Natural killer cell (primary cell): ENCODE data around the gene C1QTNF12. TPM values are rescaled to one million over a fixed set of nuclear protein-coding genes. Genes with fewer than 3 reads are reported as not detected.

Experiments used
- ATAC-seq, 3 donors: fragments of 150-1000 bp in 2 of 3; fragments of 200-7000 bp in 1 of 3; cut with Tn5 transposase; 1 replicate in 1 of 3; 2 replicates in 2 of 3; pipeline ENCODE4 v1.10.0; 2021; ENCODE audit warnings: mild to moderate bottlenecking in 2 of 3, moderate library complexity in 2 of 3
- DNase-seq, 2 donors: peaks; one replicate each; pipeline versions ENCODE4 v3.0.0 to v3.0.0-alpha.2; 2013 to 2021; ENCODE audit warnings: mixed read lengths in 1 of 2
- H3K27ac ChIP-seq: one replicate; pipeline ENCODE4 v1.5.1; 2013; ENCODE audit warnings: mild to moderate bottlenecking, low read length
- H3K27me3 ChIP-seq: one replicate; pipeline ENCODE4 v1.6.1; 2013; ENCODE audit warnings: low read length; ENCODE audit not compliant: control insufficient read depth, insufficient read depth
- H3K36me3 ChIP-seq: one replicate; pipeline ENCODE4 v1.6.1; 2013; ENCODE audit warnings: low read length; ENCODE audit not compliant: control insufficient read depth, insufficient read depth
- H3K4me1 ChIP-seq: one replicate; pipeline ENCODE4 v1.6.1; 2013; ENCODE audit warnings: low read length; ENCODE audit not compliant: control insufficient read depth, insufficient read depth
- H3K4me3 ChIP-seq: one replicate; pipeline ENCODE4 v1.5.1; 2013; ENCODE audit warnings: low read length
- H3K9me3 ChIP-seq: one replicate; pipeline ENCODE4 v1.6.1; 2013; ENCODE audit warnings: low read length; ENCODE audit not compliant: control insufficient read depth, insufficient read depth
- H3K27ac Mint-ChIP-seq, 2 donors: one replicate each; pipeline ENCODE4 v1.8.0; 2022; ENCODE audit warnings: mild to moderate bottlenecking in 2 of 2, mixed read lengths in 2 of 2, moderate library complexity in 1 of 2
- H3K27me3 Mint-ChIP-seq, 2 donors: one replicate each; pipeline ENCODE4 v1.8.0; 2022; ENCODE audit warnings: low read depth in 2 of 2, mixed read lengths in 2 of 2
- H3K36me3 Mint-ChIP-seq: one replicate; pipeline ENCODE4 v1.8.0; 2022; ENCODE audit warnings: mixed read lengths
- H3K4me1 Mint-ChIP-seq, 2 donors: one replicate each; pipeline ENCODE4 v1.8.0; 2022; ENCODE audit warnings: mixed read lengths in 2 of 2
- H3K4me3 Mint-ChIP-seq: one replicate; pipeline ENCODE4 v1.8.0; 2022; ENCODE audit warnings: mild to moderate bottlenecking, moderate library complexity, mixed read lengths
- H3K9me3 Mint-ChIP-seq, 2 donors: one replicate each; pipeline ENCODE4 v1.8.0; 2022; ENCODE audit warnings: mixed read lengths in 2 of 2
- WGBS: methylation state at CpG from one replicate; pipeline ENCODE4 v1.1.7; 2013; ENCODE audit warnings: missing lambda C conversion rate; ENCODE audit not compliant: insufficient coverage; 5-methylcytosine and 5-hydroxymethylcytosine counted together
- intact Hi-C: fragments of 100-400 bp; cut with micrococcal nuclease; formaldehyde crosslinking; loops from one replicate; pipeline ENCODE4 v1.14.2; 2022
- total RNA-seq, 4 donors: library from RNA; stranded (reverse); fragments of 120-200 nt in 1 of 4; gene quantifications; one replicate each; pipeline versions ENCODE4 v1.2.3 to v1.2.4, GENCODE V29; 2013 to 2022
- TF ChIP-seq, protein P1 (sequence below): fragments of 200-600 bp; IDR thresholded peaks from one replicate; pipeline ENCODE4 v1.8.0; 2022; ENCODE audit warnings: antibody characterized with exemption

C1QTNF12 gene
- total RNA-seq, 3 donors from 2014 or later (not counting 1 experiment from before 2014, with no cell fraction given) = 2.6 to 4.1 (median 4.1) TPM

GRCh38 chr1:1293263-1294249, 47.0 kb upstream of the C1QTNF12 start:
- intact Hi-C loops = loop anchor here (5.0 kb wide), 1 partner anchor 311 kb away; the partner anchor contains the start of gene PERM1
- Histone ChIP-seq H3K9me3 (no peaks in the 10 kb centered on the region), H3K4me1 (peaks cover 4% of the 10 kb centered on the region), H3K27ac (no peak overlapping the region), H3K36me3 (no peaks in the 10 kb centered on the region), H3K27me3 (no peaks in the 10 kb centered on the region), H3K4me3 (no peak overlapping the region)
- no peak for DNase-seq
- ATAC-seq = no peak
- 94% methylated on average over 94 of the region's 94 CpGs for WGBS
- H3K27me3 Mint-ChIP-seq = peaks cover 0 to 3% of the 10 kb centered on the region in 2 donors
- H3K4me1 Mint-ChIP-seq = peaks cover 0 to 9% of the 10 kb centered on the region in 2 donors
- H3K36me3 Mint-ChIP-seq = no peaks in the 10 kb centered on the region
- no peak overlapping the region for H3K4me3 Mint-ChIP-seq
- no peaks in the 10 kb centered on the region for H3K9me3 Mint-ChIP-seq
- TF ChIP-seq, protein P1, sequence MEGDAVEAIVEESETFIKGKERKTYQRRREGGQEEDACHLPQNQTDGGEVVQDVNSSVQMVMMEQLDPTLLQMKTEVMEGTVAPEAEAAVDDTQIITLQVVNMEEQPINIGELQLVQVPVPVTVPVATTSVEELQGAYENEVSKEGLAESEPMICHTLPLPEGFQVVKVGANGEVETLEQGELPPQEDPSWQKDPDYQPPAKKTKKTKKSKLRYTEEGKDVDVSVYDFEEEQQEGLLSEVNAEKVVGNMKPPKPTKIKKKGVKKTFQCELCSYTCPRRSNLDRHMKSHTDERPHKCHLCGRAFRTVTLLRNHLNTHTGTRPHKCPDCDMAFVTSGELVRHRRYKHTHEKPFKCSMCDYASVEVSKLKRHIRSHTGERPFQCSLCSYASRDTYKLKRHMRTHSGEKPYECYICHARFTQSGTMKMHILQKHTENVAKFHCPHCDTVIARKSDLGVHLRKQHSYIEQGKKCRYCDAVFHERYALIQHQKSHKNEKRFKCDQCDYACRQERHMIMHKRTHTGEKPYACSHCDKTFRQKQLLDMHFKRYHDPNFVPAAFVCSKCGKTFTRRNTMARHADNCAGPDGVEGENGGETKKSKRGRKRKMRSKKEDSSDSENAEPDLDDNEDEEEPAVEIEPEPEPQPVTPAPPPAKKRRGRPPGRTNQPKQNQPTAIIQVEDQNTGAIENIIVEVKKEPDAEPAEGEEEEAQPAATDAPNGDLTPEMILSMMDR = no peak
- H3K27ac Mint-ChIP-seq = no peak overlapping the region

DNA sequence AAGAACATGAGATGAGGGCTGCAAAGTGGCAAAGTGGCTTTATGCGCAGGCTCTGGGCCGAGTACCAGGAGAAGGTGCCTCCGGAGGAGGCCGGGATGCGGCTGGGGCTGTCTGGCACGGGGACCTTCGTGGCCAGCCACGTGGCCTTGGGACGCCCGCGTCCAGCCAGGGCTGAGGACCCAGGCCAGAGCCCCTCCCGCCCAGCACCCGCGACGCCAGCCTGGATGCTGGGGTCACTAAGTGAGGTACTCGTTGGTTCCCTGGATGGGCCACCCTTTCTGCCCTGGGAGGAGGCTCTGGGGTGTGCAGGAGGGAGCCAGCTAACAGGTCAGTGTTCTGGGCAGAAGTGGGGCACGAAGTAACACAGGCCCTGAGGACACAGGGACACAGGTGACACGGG, 46.3 kb upstream of the C1QTNF12 start:
- H3K4me3 Mint-ChIP-seq = no peak overlapping the region
- H3K9me3 Mint-ChIP-seq = no peaks in the 10 kb centered on the region
- TF ChIP-seq, protein P1 = no peak
- no peak overlapping the region for H3K27ac Mint-ChIP-seq
- intact Hi-C loops = loop anchor here (5.0 kb wide), 1 partner anchor 311 kb away; the partner anchor contains the start of gene PERM1
- H3K36me3 ChIP-seq = no peaks in the 10 kb centered on the region
- no peak overlapping the region for H3K27ac ChIP-seq
- no peak overlapping the region for H3K4me3 ChIP-seq
- no peaks in the 10 kb centered on the region for H3K9me3 ChIP-seq
- H3K27me3 ChIP-seq = no peaks in the 10 kb centered on the region
- peaks cover 0 to 5% of the 10 kb centered on the region in 2 donors for H3K4me1 Mint-ChIP-seq
- H3K36me3 Mint-ChIP-seq = no peaks in the 10 kb centered on the region
- ATAC-seq = no peak
- H3K4me1 ChIP-seq = peaks cover 1% of the 10 kb centered on the region
- DNase-seq = no peak
- peaks cover 0 to 3% of the 10 kb centered on the region in 2 donors for H3K27me3 Mint-ChIP-seq
- 96% methylated on average over 18 of the region's 18 CpGs for WGBS

GRCh38 chr1:1292442-1292779, 45.9 kb upstream of the C1QTNF12 start:
- no peak overlapping the region for H3K4me3 Mint-ChIP-seq
- ATAC-seq (no peak), DNase-seq (no peak)
- Histone ChIP-seq H3K27me3 (no peaks in the 10 kb centered on the region), H3K4me1 (no peaks in the 10 kb centered on the region), H3K4me3 (no peak overlapping the region), H3K9me3 (no peaks in the 10 kb centered on the region), H3K27ac (no peak overlapping the region), H3K36me3 (no peaks in the 10 kb centered on the region)
- TF ChIP-seq, protein P1 = no peak
- no peaks in the 10 kb centered on the region for H3K36me3 Mint-ChIP-seq
- peaks cover 0 to 3% of the 10 kb centered on the region in 2 donors for H3K27me3 Mint-ChIP-seq
- intact Hi-C loops = loop anchor here (5.0 kb wide), 1 partner anchor 310 kb away; the partner anchor contains the start of gene PERM1
- peaks cover 0 to 5% of the 10 kb centered on the region in 2 donors for H3K4me1 Mint-ChIP-seq
- no peak overlapping the region for H3K27ac Mint-ChIP-seq
- H3K9me3 Mint-ChIP-seq = no peaks in the 10 kb centered on the region
- WGBS = 93% methylated on average over 9 of the region's 9 CpGs
